ENCODE data around the gene MAD1L1.

The MAD1L1 gene

GRCh38 chr7:1850976-1851571, 381.7 kb downstream of the MAD1L1 start:
- DNase-seq (ENCODE audit: low read depth): no peak
- no peak overlapping the region for H3K4me3 ChIP-seq (replicated peaks; ENCODE audit: low read depth, low read length)
- TF ChIP-seq CTCF (IDR thresholded peaks at IDR 0.05; ENCODE audit: low read length, missing control alignments): no peak

- no peak overlapping the region for H3K4me3 ChIP-seq (replicated peaks; ENCODE audit: low read depth, low read length)
- TF ChIP-seq CTCF (IDR thresholded peaks at IDR 0.05; ENCODE audit: low read length, missing control alignments): no peak
- DNase-seq (ENCODE audit: low read depth): no peak
Measured at GRCh38 chr7:1850111-1850975, 382.4 kb downstream of the MAD1L1 start.

GRCh38 chr7:1849351-1850041, 383.2 kb downstream of the MAD1L1 start:
- no peak overlapping the region for H3K4me3 ChIP-seq (replicated peaks; ENCODE audit: low read depth, low read length)
- DNase-seq (ENCODE audit: low read depth): no peak
- no peak for TF ChIP-seq CTCF (IDR thresholded peaks at IDR 0.05; ENCODE audit: low read length, missing control alignments)

- no peak overlapping the region for H3K4me3 ChIP-seq (replicated peaks; ENCODE audit: low read depth, low read length)
- DNase-seq (ENCODE audit: low read depth): no peak
- no peak for TF ChIP-seq CTCF (IDR thresholded peaks at IDR 0.05; ENCODE audit: low read length, missing control alignments)
Measured at GRCh38 chr7:1848911-1849311, 383.8 kb downstream of the MAD1L1 start.

GRCh38 chr7:1848013-1848640, 384.6 kb downstream of the MAD1L1 start:
- H3K4me3 ChIP-seq (replicated peaks; ENCODE audit: low read depth, low read length): no peak overlapping the region
- no peak for DNase-seq (ENCODE audit: low read depth)
- no peak for TF ChIP-seq CTCF (IDR thresholded peaks at IDR 0.05; ENCODE audit: low read length, missing control alignments)

GRCh38 chr7:1847260-1848001, 385.3 kb downstream of the MAD1L1 start:
- DNase-seq (ENCODE audit: low read depth): no peak
- no peak for TF ChIP-seq CTCF (IDR thresholded peaks at IDR 0.05; ENCODE audit: low read length, missing control alignments)

More at GRCh38 chr7:1847260-1848001, 385.3 kb downstream of the MAD1L1 start:
- no peak overlapping the region for H3K4me3 ChIP-seq (replicated peaks; ENCODE audit: low read depth, low read length)
